ENCODE results near the gene MEP1B. TPM values are rescaled to one million over a fixed set of nuclear protein-coding genes. Genes with fewer than 3 reads are reported as not detected.
"Not testable (repeated sequence)": the region's sequence is repeated elsewhere in the genome, so short reads cannot be mapped to it uniquely, and the experiment has no call there.

Gene MEP1B
- not detected in 2 replicates for total RNA-seq (ENCODE audit: low replicate concordance)

DNA sequence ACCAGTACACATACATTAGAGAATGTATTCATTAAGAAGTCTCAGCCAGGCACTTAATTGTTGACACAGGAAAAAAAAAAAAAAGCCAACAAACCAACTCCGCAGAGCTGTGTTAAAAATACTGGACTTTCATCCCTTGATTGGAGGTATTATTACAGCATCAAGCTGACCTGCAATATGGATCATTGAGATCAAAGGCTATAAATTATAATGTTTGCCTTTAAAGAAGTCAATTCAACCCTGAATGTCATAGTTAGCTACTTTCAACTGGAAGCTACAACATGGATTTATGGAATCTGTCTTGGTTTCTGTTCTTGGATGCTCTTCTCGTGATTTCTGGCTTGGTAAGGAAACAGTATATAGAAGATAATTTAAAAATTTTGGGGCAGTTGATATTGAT is at the start of gene MEP1B:
MEP1B (plus strand) TSS at position 250 of the 400 bp plus-strand sequence; CDS start at position 282, 32 bp downstream.
- no peak within 1 kb of the TSS for H3K4me3 ChIP-seq (ENCODE audit: low read depth, low read length)
- no peak for DNase-seq (ENCODE audit: low read depth)
- TF ChIP-seq, protein P1, sequence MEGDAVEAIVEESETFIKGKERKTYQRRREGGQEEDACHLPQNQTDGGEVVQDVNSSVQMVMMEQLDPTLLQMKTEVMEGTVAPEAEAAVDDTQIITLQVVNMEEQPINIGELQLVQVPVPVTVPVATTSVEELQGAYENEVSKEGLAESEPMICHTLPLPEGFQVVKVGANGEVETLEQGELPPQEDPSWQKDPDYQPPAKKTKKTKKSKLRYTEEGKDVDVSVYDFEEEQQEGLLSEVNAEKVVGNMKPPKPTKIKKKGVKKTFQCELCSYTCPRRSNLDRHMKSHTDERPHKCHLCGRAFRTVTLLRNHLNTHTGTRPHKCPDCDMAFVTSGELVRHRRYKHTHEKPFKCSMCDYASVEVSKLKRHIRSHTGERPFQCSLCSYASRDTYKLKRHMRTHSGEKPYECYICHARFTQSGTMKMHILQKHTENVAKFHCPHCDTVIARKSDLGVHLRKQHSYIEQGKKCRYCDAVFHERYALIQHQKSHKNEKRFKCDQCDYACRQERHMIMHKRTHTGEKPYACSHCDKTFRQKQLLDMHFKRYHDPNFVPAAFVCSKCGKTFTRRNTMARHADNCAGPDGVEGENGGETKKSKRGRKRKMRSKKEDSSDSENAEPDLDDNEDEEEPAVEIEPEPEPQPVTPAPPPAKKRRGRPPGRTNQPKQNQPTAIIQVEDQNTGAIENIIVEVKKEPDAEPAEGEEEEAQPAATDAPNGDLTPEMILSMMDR (IDR thresholded peaks at IDR 0.05; ENCODE audit: insufficient read depth, low read length): no peak

DNA sequence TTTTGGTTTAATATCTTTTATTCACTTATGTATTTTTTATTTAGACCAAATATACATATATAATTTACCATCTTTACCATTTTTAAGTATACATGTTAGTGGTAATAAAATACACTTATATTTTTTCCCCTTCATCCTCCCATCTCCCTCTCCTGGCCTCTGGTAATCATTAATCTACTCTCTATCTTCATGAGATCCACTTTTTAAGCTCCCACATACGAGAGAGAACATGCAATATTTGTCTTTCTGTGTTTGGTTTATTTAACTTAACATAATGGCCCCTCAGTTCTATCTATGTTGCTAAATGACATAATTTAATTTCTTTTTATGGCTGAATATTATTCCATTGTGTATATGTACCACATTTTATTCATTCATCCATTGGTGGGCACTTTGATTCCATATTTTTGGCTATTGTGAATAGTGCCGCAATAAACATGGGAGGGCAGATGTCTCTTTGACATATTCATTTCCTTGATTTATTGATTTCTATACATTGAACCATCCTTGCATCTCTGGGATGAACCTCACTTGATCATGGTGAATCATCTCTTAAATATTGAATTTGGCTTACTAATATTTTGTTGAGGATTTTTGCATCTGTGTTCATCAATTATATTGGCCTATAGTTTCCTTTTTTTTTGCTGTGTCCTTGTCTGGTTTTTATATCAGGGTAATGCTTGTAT is 41.5 kb upstream of the MEP1B start:
- no peak overlapping the region for H3K4me3 ChIP-seq (ENCODE audit: low read depth, low read length)
- DNase-seq (ENCODE audit: low read depth): no peak
- TF ChIP-seq, protein P1 (IDR thresholded peaks at IDR 0.05; ENCODE audit: insufficient read depth, low read length): no peak

- no peak for DNase-seq (ENCODE audit: low read depth)
- no peak overlapping the region for H3K4me3 ChIP-seq (ENCODE audit: low read depth, low read length)
- TF ChIP-seq, protein P1 (IDR thresholded peaks at IDR 0.05; ENCODE audit: insufficient read depth, low read length): no peak
These were observed 37.0 kb upstream of the MEP1B start for GRCh38 chr18:32152705-32153448.

DNA sequence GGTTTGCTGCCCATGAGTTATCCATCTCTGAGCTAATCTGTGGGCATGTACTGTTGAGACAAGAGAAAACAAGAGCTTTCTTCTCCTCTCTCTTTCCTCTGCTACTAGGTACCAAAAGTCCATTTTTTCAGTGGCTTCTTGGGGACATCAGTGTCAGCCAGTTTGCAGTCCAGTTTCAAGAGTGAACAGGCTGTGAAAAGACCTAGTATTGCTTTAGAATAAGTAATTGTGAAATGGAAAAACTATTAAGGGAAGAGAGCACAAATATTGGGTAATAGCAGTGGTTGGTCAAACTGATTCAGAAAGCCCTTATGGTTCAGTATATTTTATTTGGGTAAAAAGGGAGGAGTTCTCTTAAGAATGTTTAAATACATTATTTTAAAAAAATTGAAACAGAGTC is 33.0 kb upstream of the MEP1B start:
- H3K4me3 ChIP-seq (ENCODE audit: low read depth, low read length): no peak overlapping the region
- TF ChIP-seq, protein P1 (IDR thresholded peaks at IDR 0.05; ENCODE audit: insufficient read depth, low read length): no peak

DNA sequence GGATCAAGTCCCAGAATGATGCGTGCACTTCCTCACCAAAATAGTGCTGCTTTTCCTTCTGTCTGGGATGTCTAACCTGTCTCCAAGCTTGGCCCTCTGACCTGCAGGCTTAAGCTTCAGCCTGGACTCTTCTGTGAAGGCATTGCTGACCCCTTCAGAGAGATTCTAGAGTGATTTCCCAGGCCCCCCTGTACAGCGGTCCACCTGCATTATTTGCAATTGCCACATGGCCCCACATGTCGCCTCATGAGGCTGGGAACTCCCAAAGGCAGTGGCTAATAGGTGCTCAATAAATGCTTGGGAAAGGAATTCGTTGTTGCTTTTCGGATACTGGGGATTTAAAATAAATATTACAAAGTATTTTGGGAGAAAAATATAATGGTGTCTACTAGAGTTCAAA is 32.3 kb upstream of the MEP1B start:
- TF ChIP-seq, protein P1 (IDR thresholded peaks at IDR 0.05; ENCODE audit: insufficient read depth, low read length): no peak
- no peak overlapping the region for H3K4me3 ChIP-seq (ENCODE audit: low read depth, low read length)
- DNase-seq (ENCODE audit: low read depth): no peak

More for the DNA sequence above, 33.0 kb upstream of the MEP1B start:
- DNase-seq (ENCODE audit: low read depth): no peak

- TF ChIP-seq, protein P1 (IDR thresholded peaks at IDR 0.05; ENCODE audit: insufficient read depth, low read length): peak; percentile 82
- peak overlapping the region; percentile 48 for H3K4me3 ChIP-seq (ENCODE audit: low read depth, low read length)
- DNase-seq (ENCODE audit: low read depth): peak; percentile 93
These were observed 31.7 kb upstream of the MEP1B start for GRCh38 chr18:32158108-32158624.

GRCh38 chr18:32158631-32159030 is 31.2 kb upstream of the MEP1B start:
- not testable (repeated sequence) for DNase-seq (ENCODE audit: low read depth); H3K4me3 ChIP-seq (ENCODE audit: low read depth, low read length)
